GM23248 (cell line): ENCODE results near the gene GAB2.

Source experiments
- EZH2 ChIP-seq: fragments of 200-600 bp; sonication (generic); IDR thresholded peaks from 2 replicates; pipeline ENCODE4 v1.6.1; 2018; ENCODE audit warnings: antibody characterized with exemption, mild to moderate bottlenecking; ENCODE audit not compliant: insufficient read depth, poor library complexity, severe bottlenecking
- EZH2phosphoT487 ChIP-seq: fragments of 200-600 bp; sonication (generic); IDR thresholded peaks from 2 replicates; pipeline ENCODE4 v1.6.1; 2018; ENCODE audit warnings: antibody characterized with exemption, moderate library complexity, mild to moderate bottlenecking, low read depth; ENCODE audit not compliant: insufficient read depth

DNA sequence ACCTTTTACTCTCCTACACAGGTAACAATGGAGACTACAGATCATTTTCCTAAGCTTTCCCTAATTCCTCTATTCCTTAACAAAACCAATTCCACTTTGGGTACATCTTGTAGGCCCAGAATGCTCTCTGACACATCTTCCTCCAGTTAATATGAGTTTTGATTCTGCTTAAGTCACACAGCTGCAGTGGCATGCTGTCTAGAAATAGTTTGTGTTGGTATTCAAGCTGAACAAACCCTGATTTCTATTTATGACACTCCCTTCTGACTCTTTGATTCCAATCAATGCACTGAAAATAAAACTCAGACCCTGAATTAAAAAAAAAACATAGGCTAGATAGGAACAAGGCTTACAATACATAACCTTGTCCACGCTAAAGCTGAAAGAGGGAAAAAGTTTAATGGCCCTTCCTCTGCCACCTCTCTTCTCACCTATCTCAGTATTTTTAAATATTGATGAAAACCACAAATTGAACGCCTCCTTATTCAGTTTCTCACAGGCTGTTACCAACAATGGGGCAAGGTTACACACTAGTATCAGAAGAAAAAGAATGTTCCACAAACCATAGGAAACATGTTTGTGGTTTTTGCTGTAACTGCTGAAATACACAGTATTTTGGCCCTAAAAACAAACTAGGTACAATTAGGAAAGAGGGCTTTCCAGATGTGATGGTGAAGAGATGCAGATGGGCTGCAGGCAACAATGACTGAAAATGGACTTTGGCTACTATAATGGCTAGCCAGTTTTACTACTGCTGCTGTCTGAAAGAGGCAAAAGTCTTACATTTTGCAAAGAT is 35.7 kb upstream of the GAB2 start:
- no peak for TF ChIP-seq EZH2phosphoT487
- TF ChIP-seq EZH2, result no peak
